HG02623 (cell line): ENCODE measurements around the gene REG4.

Experiments used
- ATAC-seq: cut with Tn5 transposase; IDR thresholded peaks from one replicate; pipeline ENCODE4 v1.9.1; 2021; ENCODE audit warnings: moderate library complexity; ENCODE audit not compliant: unreplicated experiment

REG4 gene

DNA sequence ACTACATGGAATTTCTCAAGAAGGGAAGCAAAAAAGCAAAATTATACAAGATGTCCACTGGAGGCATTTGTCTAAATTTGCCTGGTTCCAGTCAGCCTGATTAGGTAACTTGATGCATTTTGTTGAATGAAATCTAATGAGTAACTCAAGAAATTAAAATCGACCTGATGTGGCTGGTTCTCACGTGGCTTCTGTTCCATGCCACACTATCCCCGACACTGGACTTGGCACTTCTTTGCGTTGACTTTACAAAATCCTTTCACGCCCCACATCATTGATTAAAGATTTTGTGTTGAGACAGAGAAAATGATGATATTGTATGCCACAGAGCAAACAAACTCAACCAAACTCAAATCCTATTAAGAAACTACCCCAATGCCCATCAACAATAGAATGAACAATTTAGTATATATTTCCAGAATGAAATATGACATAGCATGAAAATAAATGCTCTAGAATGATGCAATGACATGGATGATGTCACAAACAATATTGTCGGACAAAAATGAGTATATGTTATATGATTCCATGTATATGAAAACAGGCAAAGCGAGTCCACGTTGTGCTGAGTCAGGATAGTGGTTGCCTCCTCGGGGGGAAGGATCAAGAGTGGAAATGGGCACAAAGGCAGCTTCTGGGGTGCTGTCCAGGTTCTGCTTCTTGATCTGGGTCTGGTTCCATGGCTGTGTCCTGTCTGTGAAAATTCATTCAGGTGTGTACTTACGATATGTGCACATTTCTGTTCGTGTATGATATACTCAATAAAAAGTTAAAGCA is 29.6 kb downstream of the REG4 start:
- no peak for ATAC-seq

DNA sequence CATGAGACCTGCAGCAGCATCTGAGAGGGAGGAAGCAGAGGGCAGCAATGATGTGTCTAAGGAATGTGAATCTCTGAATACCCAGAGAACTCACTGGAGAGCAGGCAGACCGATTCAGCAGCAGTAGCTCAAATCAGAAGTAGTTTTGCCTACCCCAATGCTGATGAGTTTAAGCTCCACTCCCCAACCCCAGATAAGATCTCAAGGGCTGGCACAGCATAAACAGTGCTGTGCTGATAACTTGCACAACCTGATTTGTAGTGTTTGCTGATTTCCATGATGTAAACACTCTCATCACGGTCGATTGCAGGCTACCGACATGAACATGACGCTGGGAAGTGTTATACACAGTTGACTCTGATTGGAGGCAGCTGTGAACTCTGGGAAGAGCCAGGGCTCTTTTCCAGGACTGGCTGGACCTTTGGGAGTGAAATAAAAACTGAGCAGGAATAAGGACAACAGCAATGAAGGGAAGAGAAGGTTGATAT is 31.3 kb downstream of the REG4 start:
- no peak for ATAC-seq

DNA sequence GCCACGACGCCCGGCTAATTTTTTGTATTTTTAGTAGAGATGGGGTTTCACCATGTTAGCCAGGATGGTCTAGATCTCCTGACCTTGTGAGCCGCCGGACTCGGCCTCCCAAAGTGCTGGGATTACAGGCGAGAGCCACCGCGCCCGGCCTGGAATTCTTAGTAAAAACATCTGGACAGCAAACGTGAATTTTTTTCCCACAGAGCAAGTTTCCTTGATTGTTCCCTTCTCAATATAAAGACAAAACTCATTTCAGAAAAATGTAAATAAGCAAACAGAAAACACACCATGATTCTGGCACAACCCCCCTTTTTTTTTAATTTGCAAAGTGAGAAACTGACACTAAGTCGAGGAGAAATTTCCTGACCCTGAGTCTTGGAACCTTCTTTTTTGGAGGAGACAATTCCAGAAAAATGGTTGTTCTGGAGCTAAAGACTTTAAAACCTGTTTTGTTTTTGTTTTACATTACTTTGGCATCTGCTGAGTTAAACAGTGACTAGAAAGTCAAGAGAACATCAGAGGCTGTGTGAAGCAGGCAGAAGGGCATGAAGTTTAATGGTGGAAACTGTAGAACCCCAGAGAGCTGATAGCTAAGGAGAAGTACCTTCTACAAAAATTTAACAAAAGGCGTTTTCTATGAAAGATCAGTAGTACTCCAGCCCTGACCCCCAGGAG is 32.2 kb downstream of the REG4 start:
- ATAC-seq: no peak

DNA sequence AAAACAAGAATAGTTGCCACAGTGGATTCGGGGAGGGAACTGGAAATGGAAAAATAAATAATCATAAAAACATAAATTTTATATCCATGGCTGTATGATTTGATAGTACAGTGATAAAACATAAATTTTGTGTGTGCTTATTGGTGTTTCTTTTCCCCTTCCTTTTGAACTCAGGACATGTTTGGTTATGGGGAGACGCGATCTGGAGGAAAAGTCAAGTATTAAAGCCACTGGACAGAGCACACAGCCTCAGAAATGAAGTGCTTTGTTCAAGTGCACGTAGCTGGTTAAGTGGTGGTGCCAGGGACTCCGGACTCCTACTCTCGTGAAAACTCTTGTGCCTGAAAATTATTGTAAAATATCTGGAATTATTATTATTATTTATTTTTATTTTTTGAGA is 32.9 kb downstream of the REG4 start:
- no peak for ATAC-seq

DNA sequence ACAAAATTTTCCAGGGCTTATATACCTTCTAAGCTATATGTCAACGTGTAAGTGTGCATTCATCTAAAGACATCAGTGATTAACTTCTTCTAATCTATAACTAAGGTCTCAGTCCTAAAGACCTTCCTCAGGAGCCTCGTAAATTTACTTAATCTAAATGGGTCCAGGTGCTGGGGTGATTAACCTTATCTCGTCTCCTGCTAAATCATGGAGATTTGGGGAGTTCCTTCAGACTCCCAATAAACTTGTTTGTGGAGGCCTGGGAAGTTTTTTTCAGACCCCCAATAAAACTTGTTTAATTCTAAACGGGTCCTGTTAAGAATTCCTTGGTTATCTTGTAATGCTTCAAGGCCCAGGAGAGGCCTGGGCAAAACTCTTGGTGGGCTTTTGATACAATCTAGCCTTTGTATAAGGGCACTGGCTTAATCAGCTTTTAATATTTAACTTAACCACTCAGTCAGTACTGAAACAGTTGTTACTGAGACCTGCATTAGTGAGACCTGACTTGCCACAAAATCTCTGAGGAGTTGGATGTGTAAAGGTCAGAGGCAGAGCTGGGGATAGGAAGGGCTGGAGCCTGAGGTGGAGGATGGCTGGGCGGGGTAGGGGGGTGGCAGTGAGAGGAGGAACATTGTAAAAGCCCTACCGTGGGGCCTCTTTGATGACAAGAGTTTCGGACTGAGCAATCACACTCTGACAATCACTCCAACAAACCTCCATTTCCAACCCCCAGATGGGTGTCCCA is 36.3 kb downstream of the REG4 start:
- no peak for ATAC-seq

DNA sequence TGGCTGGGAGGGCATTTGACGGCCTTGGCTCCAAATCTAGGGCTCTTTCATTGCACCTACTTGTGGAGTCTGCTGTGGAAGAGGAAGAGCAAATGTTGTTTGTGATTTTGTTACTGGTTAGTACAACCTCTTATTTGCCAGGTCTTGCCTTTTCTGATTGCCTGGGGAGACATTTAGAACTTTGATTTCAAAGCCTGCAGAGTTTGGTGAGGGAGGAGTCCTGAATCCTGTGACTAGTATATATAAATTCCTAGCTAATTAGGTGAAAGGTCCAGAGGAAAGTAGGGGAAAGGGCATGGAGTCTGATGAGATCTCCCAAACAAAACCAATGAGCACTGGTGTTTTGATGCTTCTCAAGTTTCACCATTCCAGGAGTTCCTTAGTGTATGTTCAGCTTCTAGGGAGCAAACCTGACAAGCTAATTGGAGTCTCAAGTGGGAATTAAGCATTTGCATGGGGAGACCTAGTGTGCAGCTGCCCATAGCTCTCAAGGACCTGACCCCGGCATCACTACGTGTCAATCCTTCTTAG is 37.5 kb downstream of the REG4 start:
- ATAC-seq: no peak

DNA sequence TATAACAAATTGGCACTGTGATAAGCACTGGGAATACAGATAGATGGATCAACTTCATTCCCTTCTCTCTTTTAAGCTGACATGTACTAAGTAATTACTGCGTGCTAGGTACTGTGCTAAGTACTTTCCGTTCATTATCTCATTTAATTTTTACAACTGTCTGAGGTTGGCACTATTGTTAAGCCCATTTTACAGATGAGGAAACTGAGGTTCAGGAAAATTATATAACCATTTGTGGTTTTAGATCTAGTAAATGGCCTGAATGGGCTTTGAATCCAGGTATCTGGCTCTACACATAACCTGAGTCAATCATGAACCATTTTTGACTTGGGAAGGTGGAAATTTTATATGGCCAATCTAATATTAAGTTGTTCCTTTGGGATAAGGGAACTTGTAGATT is 39.0 kb downstream of the REG4 start:
- no peak for ATAC-seq

DNA sequence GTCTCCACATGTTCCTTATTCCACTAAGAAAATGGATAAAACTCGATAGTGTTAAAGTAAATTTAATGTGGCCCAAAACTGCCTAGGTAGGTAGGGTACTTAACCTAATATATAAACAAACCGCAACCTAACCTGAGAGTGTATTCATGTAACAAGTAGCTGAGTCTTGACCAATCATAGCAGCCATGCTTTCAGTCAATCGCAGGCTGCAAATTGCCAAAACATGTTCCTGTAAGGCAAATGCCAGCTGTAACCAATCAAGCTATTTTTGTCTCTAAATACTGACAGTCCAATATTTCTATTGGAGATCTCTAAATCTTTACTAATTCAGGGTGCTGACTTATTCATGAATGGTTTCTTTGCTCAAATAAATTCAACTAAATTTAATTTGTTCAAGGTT is 39.5 kb downstream of the REG4 start:
- ATAC-seq: no peak

DNA sequence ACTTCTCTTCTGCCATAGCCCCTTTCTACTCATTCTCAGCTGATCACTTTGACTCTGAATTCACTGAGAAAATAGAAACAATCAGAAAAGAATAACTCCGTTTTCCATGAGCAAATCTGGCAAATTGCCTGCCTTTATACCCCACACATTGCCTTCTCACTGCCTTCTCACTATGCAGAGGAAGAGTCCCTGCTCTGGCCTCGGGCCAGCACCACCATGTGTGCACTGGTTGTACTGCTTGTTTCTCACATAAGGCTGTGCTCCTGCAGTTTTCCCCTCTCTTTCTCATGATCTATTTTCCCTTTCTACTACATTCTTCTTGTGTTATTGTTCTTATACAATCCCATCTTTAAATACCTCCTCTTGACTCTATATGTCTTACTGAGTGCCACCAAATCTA is 40.2 kb downstream of the REG4 start:
- no peak for ATAC-seq

DNA sequence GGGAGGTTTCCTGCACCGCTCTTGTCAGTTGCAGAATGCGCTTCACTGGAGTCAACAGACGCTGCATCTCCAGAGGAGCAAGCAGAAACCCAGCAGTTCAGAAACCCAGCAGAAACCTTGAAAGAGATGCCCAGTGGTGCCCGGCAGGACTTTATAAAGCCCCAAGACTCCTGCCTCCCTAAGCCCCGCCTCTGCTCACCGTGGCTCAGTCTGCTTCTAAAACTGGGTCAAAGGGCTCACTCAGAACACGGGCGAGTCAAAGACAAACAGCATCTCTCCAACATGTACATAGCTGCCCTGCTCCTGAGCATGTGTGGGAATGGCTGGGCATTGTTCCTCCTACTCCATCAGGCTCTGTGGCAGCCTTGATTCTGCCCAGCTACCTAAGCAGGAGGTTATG is 42.5 kb downstream of the REG4 start, which contains the start of gene HMGCS2:
Gene HMGCS2, minus strand, starts transcription at position 128 of the 400 bp plus-strand sequence. Its CDS starts 61 bp downstream, at position 67.
- no peak for ATAC-seq

DNA sequence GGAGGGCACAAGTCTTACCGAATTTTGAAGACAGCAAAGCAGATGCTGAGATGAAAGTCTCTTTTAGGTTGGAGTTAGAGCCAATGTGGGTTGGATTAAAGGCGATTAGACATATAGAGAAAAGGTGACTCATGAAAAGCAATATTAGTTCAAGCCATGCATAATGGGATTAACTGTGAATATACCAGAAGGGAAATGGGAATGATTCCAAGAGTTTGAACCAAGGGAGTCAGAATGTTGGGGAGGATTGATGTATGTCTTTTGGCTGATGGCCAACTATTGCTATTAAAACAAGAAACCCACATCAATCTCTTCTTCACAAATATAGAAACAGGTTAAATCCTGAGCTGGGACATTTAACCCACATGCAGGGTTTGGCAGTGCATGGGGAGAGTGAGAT is 43.8 kb downstream of the REG4 start:
- ATAC-seq: no peak

DNA sequence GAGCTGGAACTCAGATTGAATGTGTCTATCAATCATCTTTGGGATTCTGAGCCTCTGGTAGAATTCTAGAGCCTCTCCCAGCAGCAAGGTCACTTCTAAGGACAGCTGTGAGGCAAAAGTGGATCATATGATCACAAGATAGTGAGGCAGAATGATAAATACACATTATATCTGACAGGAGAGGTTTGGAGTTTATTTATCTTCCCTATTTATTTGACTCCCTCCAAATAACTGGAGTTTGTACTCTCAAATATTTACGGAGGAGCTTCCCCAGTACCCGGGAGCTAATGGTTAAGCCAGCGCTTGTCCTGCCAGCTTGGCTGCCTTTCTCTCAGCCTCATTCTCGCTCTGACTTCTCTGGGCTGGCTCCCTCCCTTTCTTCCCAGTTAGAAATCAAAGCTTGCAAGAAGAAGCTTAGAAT is 44.9 kb downstream of the REG4 start:
- ATAC-seq: no peak

DNA sequence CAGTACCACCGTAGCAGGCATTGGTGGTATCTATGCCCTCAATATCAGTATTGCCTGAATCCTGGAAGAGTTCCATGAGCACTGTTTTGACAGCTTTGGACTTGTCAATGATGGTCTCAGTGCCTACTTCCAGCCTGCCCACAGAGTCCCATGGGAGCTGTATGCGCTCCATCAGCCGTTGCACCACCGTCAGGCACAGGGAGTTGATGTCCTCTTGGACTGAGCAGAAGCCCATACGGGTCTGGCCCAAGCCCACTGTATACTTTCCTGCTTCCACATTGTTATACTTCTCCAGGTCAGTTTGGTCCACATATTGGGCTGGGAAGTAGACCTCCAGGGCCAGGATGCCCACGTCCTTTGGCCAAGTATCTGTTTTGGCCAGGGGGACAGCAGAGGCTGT is 47.0 kb downstream of the REG4 start:
- no peak for ATAC-seq

DNA sequence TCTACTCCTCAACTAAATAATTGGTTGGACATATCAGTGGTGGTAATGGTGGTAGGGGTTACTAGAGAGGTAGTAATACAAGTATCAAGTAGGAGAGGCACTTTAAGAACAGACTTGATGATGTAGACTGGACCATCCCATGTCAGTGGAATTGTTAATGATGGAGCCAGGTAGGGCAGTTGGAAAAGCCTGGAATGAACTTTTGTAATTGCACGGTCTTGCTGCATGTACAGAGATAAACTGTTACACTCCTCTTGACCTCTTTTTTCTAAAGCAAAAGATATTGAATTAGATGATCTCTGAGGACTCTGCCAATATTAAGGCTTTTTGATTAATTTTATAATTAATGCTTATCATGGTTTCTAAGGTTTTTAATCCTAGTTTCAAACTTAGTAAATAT is 48.3 kb downstream of the REG4 start:
- ATAC-seq: no peak

DNA sequence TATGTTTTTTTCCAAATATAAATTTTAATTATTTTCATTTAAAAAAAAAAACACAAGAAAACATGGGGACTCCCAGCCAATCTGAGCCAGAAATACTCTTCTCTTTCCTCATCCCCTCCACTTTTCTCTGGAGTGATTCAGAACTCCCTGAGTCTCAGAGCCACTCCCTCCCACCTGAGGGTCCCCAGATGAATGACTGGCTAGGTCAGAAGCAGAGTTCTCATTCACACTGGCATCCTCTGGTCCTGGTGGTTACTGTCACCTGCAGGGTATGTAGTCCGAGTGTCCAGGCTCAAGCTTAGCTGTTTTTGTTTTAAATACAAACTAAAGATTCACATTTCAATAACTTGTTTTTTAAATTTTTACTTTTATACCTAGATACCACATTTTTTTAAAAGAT is 48.9 kb downstream of the REG4 start:
- no peak for ATAC-seq

DNA sequence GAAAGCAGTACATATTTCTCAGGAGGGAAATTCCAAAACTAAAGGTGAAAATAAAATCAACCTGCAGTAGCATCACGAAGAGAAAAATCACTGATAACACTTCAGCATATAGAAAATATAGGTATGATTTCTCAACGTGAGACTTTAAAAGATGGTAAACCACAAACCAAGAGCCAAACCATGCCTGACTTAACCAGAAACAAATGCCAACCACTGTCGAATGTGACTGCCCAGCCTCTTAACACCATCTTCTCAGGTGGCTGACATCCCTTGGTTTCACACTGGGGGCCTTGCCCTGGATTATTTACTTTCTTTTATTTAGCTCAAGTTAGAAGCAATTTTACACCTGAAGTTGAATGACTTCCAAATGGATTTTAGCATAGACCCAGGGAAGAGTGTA is 52.7 kb downstream of the REG4 start:
- ATAC-seq: no peak

DNA sequence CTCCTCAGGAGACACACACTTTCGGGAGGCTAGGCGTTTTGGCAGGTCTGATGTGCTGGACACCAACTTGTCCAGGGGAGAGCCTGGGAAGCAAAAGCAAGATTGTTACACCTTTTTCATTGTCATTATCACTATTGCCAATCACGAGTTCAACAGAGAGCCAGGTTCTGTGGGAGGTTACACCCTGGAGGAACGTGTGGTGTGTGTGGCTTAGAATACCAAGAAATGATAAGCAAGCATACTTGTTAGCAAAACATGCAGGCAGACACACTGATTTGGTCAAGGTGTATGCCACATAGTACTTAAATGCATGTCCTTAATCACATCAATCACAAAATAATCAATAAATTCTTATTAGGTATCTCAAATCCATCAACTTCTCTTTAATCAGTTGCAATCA is 58.7 kb downstream of the REG4 start:
- no peak for ATAC-seq

DNA sequence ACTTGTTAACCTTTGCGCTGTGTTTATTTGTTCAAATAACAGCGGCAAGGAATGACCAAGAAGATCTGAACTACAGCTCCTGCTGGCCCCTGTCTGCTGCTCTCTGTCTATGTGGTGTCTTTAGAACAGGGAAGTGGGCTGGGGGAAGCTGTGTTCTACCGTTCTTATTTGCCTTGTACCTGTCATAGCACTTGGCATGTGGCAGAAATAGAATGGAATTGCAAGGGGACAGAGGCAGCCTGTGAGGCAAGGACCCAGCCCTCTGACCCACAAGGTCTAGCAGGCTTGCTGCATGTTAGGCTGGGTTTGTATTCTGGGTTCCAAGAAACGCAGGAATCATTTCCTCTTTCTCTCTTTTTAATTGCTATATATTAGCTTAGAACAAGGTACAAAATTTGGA is 63.2 kb downstream of the REG4 start:
- ATAC-seq: no peak

DNA sequence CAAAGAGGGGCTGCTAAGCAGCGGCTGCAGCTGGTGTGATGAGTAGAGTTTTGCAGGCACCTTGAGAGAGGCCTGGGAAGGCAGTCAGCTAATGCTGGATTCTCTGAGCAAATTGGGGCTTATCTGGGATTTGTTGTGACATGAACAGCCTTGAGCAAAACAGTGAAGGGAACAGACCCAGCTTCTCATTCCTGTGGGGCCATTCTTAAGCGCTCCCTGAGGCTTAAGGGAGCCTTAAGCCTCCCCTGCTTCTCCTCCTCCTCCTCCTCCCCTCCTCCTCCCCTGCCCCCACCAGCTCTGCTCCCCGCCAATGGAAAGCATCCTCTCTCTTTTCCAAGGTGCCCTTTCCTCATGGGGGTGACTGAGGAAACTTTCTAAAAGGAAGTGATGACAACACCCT is 63.8 kb downstream of the REG4 start:
- no peak for ATAC-seq

DNA sequence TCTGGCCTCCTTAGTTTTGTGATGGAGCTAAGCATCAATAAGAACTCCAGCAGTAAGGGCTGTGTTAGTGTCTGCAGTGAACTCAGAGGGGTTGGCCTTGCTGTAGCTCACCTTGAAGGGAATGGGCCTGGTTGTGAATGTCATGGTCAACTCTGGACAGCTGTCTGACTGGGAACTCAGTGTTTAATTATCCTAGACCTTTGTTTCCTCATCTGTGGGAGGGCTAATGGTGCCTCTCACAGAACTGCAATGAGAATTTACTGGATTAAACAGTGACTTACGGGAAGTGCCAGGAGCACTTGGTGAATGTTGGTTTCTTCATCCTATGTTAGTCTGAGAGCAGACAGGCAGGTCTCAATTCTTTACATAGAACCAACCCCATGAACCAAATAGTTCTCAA is 66.2 kb downstream of the REG4 start:
- no peak for ATAC-seq

DNA sequence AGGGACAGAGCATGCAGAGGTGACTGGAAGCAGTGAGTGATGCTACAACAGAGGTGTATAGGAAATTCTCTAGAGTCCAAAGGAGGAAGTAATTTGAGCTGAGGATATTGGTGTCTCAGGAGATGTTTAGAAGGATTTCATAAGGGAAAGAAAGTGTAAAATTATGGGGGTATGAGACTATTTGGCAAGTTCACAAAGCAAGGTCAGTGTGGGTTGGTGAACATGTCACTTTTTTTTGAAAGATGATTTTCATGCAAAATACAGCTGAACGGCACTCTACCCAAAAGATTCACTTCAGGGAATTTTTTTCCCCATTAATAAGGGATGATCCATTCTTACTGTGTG is 66.7 kb downstream of the REG4 start:
- ATAC-seq: no peak
